ENCODE measurements around the gene KCNJ15. TPM values are rescaled to one million over a fixed set of nuclear protein-coding genes. Genes with fewer than 3 reads are reported as not detected.
"Not testable (repeated sequence)": the region's sequence is repeated elsewhere in the genome, so short reads cannot be mapped to it uniquely, and the experiment has no call there.

Gene KCNJ15
- polyA plus RNA-seq (2013, experiment 1 of 2; ENCODE audit: insufficient read length), result 3.2 TPM
- polyA plus RNA-seq (2013, experiment 2 of 2; ENCODE audit: insufficient read length), result 4.2 TPM

- no peak for DNase-seq
Measured at GRCh38 chr21:38256599-38257302, at the start of gene KCNJ15. KCNJ15 (plus strand) TSS chr21:38256991; CDS start chr21:38299262, 42,271 bp downstream.

GRCh38 chr21:38208118-38208517, 48.7 kb upstream of the KCNJ15 start:
- DNase-seq, result no peak

GRCh38 chr21:38211321-38211720, 45.5 kb upstream of the KCNJ15 start:
- no peak for DNase-seq

GRCh38 chr21:38212706-38213105, 44.1 kb upstream of the KCNJ15 start:
- no peak for DNase-seq

GRCh38 chr21:38219049-38219628, 37.7 kb upstream of the KCNJ15 start:
- peak; percentile 78 for DNase-seq

GRCh38 chr21:38220270-38220737, 36.5 kb upstream of the KCNJ15 start:
- DNase-seq, result no peak

GRCh38 chr21:38221594-38221993, 35.2 kb upstream of the KCNJ15 start:
- peak; percentile 33 for DNase-seq

GRCh38 chr21:38223893-38224540, 32.8 kb upstream of the KCNJ15 start:
- DNase-seq, result peak; percentile 49

- no peak for DNase-seq
Measured at GRCh38 chr21:38227401-38227800, 29.4 kb upstream of the KCNJ15 start.

GRCh38 chr21:38228115-38228514, 28.7 kb upstream of the KCNJ15 start:
- no peak for DNase-seq

GRCh38 chr21:38228537-38228936, 28.3 kb upstream of the KCNJ15 start:
- DNase-seq, result no peak

GRCh38 chr21:38229260-38229877, 27.4 kb upstream of the KCNJ15 start:
- DNase-seq, result peak; percentile 28

- DNase-seq, result no peak
Measured at GRCh38 chr21:38234395-38235142, 22.2 kb upstream of the KCNJ15 start.

GRCh38 chr21:38235251-38235650, 21.5 kb upstream of the KCNJ15 start:
- not testable (repeated sequence) for DNase-seq

- peak; percentile 51 for DNase-seq
Measured at GRCh38 chr21:38236232-38236631, 20.6 kb upstream of the KCNJ15 start.

- DNase-seq, result no peak
Measured at GRCh38 chr21:38239672-38240071, 17.1 kb upstream of the KCNJ15 start.

GRCh38 chr21:38240129-38240528, 16.7 kb upstream of the KCNJ15 start:
- no peak for DNase-seq

GRCh38 chr21:38241029-38241740, 15.6 kb upstream of the KCNJ15 start:
- DNase-seq, result peak; percentile 80

GRCh38 chr21:38242061-38242460, 14.7 kb upstream of the KCNJ15 start:
- peak; percentile 16 for DNase-seq

GRCh38 chr21:38243732-38244406, 12.9 kb upstream of the KCNJ15 start:
- no peak for DNase-seq

GRCh38 chr21:38244407-38244787, 12.4 kb upstream of the KCNJ15 start:
- DNase-seq, result no peak
